Skin epidermis (tissue), 12 donors: ENCODE data around the gene LGALS8.
A peak's percentile ranks its signal among the peaks of the same experiment; 100 is the strongest.

Experiments
- H3K27ac ChIP-seq, 21 experiments: fragments of 200-600 bp; sonication (generic) in 11 of 21; one replicate each; pipeline ENCODE4 v1.5.0; 2020; ENCODE audit warnings: mild to moderate bottlenecking in 3 of 21, inconsistent platforms in 2 of 21, moderate library complexity in 2 of 21
- H3K4me3 ChIP-seq, 7 experiments: fragments of 200-600 bp; sonication (generic) in 2 of 7; one replicate each; pipeline ENCODE4 v1.5.0; 2020; ENCODE audit warnings: inconsistent platforms in 2 of 7, mild to moderate bottlenecking in 2 of 7, moderate library complexity in 1 of 7

LGALS8 gene

GRCh38 chr1:236534151-236534651 lies 10.4 kb downstream of the LGALS8 start:
- Histone ChIP-seq H3K4me3 (no peak overlapping the region), H3K27ac (peak overlapping the region in 11 of 21 experiments; percentile 12 to 63 (median 44))

GRCh38 chr1:236535190-236535589 lies 11.4 kb downstream of the LGALS8 start:
- H3K4me3 ChIP-seq = no peak overlapping the region
- H3K27ac ChIP-seq = no peak overlapping the region

- Histone ChIP-seq H3K27ac (peak overlapping the region in 2 of 21 experiments; percentile 3 to 17), H3K4me3 (no peak overlapping the region)
Observed at GRCh38 chr1:236535662-236536161, 11.9 kb downstream of the LGALS8 start.

GRCh38 chr1:236536540-236536939 lies 12.8 kb downstream of the LGALS8 start:
- H3K27ac ChIP-seq = peak overlapping the region in 1 of 21 experiments; percentile 29

GRCh38 chr1:236540813-236541465 lies 17.2 kb downstream of the LGALS8 start:
- H3K27ac ChIP-seq = peak overlapping the region in 1 of 21 experiments; percentile 8
- no peak overlapping the region for H3K4me3 ChIP-seq

More at GRCh38 chr1:236536540-236536939, 12.8 kb downstream of the LGALS8 start:
- no peak overlapping the region for H3K4me3 ChIP-seq

- Histone ChIP-seq H3K4me3 (no peak overlapping the region), H3K27ac (no peak overlapping the region)
Observed at GRCh38 chr1:236541710-236542109, 17.9 kb downstream of the LGALS8 start.

GRCh38 chr1:236543065-236543669 lies 19.4 kb downstream of the LGALS8 start:
- no peak overlapping the region for H3K4me3 ChIP-seq
- no peak overlapping the region for H3K27ac ChIP-seq

GRCh38 chr1:236545621-236546169 lies 21.9 kb downstream of the LGALS8 start:
- H3K4me3 ChIP-seq = no peak overlapping the region
- no peak overlapping the region for H3K27ac ChIP-seq

GRCh38 chr1:236548452-236548851 lies 24.7 kb downstream of the LGALS8 start:
- H3K4me3 ChIP-seq = no peak overlapping the region
- no peak overlapping the region for H3K27ac ChIP-seq

- Histone ChIP-seq H3K27ac (no peak overlapping the region), H3K4me3 (no peak overlapping the region)
Observed at GRCh38 chr1:236550961-236551851, 27.4 kb downstream of the LGALS8 start.

GRCh38 chr1:236552096-236552495 lies 28.3 kb downstream of the LGALS8 start:
- no peak overlapping the region for H3K4me3 ChIP-seq
- H3K27ac ChIP-seq = no peak overlapping the region

GRCh38 chr1:236552901-236553300 lies 29.1 kb downstream of the LGALS8 start:
- Histone ChIP-seq H3K4me3 (no peak overlapping the region), H3K27ac (no peak overlapping the region)

- H3K27ac ChIP-seq = no peak overlapping the region
- no peak overlapping the region for H3K4me3 ChIP-seq
Observed at GRCh38 chr1:236553370-236553769, 29.6 kb downstream of the LGALS8 start.

- Histone ChIP-seq H3K4me3 (no peak overlapping the region), H3K27ac (no peak overlapping the region)
Observed at GRCh38 chr1:236556606-236557005, 32.8 kb downstream of the LGALS8 start.

GRCh38 chr1:236558081-236558480 lies 34.3 kb downstream of the LGALS8 start:
- Histone ChIP-seq H3K27ac (no peak overlapping the region), H3K4me3 (no peak overlapping the region)

GRCh38 chr1:236558846-236559245 lies 35.1 kb downstream of the LGALS8 start:
- no peak overlapping the region for H3K4me3 ChIP-seq
- no peak overlapping the region for H3K27ac ChIP-seq

- H3K4me3 ChIP-seq = no peak overlapping the region
- no peak overlapping the region for H3K27ac ChIP-seq
Observed at GRCh38 chr1:236560213-236560771, 36.5 kb downstream of the LGALS8 start.

GRCh38 chr1:236561976-236562375 lies 38.2 kb downstream of the LGALS8 start:
- no peak overlapping the region for H3K4me3 ChIP-seq
- H3K27ac ChIP-seq = no peak overlapping the region

- H3K27ac ChIP-seq = no peak overlapping the region
- H3K4me3 ChIP-seq = no peak overlapping the region
Observed at GRCh38 chr1:236565530-236565929, 41.7 kb downstream of the LGALS8 start.
